ENCODE results near the gene CYP2D6. TPM values are rescaled to one million over a fixed set of nuclear protein-coding genes. Genes with fewer than 3 reads are reported as not detected.

Gene CYP2D6
- total RNA-seq, 2 experiments from 2014 or later: 7.4 to 7.5 TPM

Other genes starting within 250 kb of the CYP2D6 start
- gene SHISA8, start 215.7 kb downstream of the CYP2D6 start, total RNA-seq: under 1 TPM; 0.56 to 0.60 TPM
- gene TNFRSF13C, start 204.0 kb downstream of the CYP2D6 start, total RNA-seq: 10 to 100 TPM; 12.2 to 12.9 TPM
- gene CENPM, start 183.7 kb downstream of the CYP2D6 start, total RNA-seq: 1 to 10 TPM; 7.6 to 8.4 TPM
- under 1 TPM; 0.20 to 0.22 TPM for gene SEPTIN3, start 161.4 kb downstream of the CYP2D6 start, total RNA-seq
- gene WBP2NL, start 132.0 kb downstream of the CYP2D6 start, total RNA-seq: 1 to 10 TPM in 1 of 2 experiments, under 1 TPM in 1; 0.38 to 1.7 TPM
- 1 to 10 TPM; 2.6 to 3.2 TPM for gene NAGA, start 60.0 kb downstream of the CYP2D6 start, total RNA-seq
- gene PHETA2, start 56.6 kb downstream of the CYP2D6 start, total RNA-seq: under 1 TPM; 0.27 to 0.42 TPM
- gene SMDT1, start 51.1 kb downstream of the CYP2D6 start, total RNA-seq: 10 to 100 TPM; 84.7 to 86.4 TPM
- 10 to 100 TPM; 52.8 to 59.8 TPM for gene NDUFA6, start 40.0 kb downstream of the CYP2D6 start, total RNA-seq
- 10 to 100 TPM; 61.6 to 64.1 TPM for gene TCF20, start 139.8 kb upstream of the CYP2D6 start, total RNA-seq

Data from CD4-positive, alpha-beta T cell (primary cell).